NB4 (cell line): ENCODE results near the gene DUSP10.

Source experiments
- CTCF ChIP-seq: IDR thresholded peaks from one replicate; pipeline ENCODE4 v1.5.1; 2012; ENCODE audit warnings: low read depth, low read length
- MAX ChIP-seq: IDR thresholded peaks from 2 replicates; pipeline ENCODE4 v1.6.1; 2011; ENCODE audit warnings: low read depth, low read length
- MYC ChIP-seq: IDR thresholded peaks from 2 replicates; pipeline ENCODE4 v1.6.1; 2011; ENCODE audit warnings: low read depth, low read length
- POLR2A ChIP-seq: IDR thresholded peaks from 2 replicates; pipeline ENCODE4 v1.6.1; 2011; ENCODE audit warnings: mild to moderate bottlenecking; ENCODE audit not compliant: insufficient read length; ENCODE audit errors: extremely low read depth

GRCh38 chr1:221720545-221720944, 21.3 kb downstream of the DUSP10 start:
- TF ChIP-seq CTCF (no peak), POLR2A (no peak), MAX (no peak), MYC (no peak)
